Vagina (tissue), 2 donors: ENCODE measurements around the gene DAGLA. TPM values are rescaled to one million over a fixed set of nuclear protein-coding genes. Genes with fewer than 3 reads are reported as not detected.

Experiments
- DNase-seq, 2 donors: peaks; one replicate each; pipeline ENCODE4 v3.0.0-alpha.2; 2017; ENCODE audit errors: extremely low spot score in 2 of 2
- H3K27ac ChIP-seq: fragments of 200-600 bp; sonication (generic); one replicate; pipeline ENCODE4 v1.5.1; 2019
- H3K27me3 ChIP-seq: fragments of 200-600 bp; sonication (generic); one replicate; pipeline ENCODE4 v1.5.1; 2019
- H3K36me3 ChIP-seq, 2 donors: fragments of 200-600 bp; sonication (generic); one replicate each; pipeline ENCODE4 v1.5.1; 2017 to 2019
- H3K4me1 ChIP-seq: fragments of 200-600 bp; sonication (generic); one replicate; pipeline ENCODE4 v1.5.1; 2019
- H3K4me3 ChIP-seq, 2 donors: fragments of 200-600 bp; sonication (generic); 1 replicate in 1 of 2; 2 replicates in 1 of 2; pipeline ENCODE4 v1.5.1; 2016 to 2019
- H3K9me3 ChIP-seq: fragments of 200-600 bp; sonication (generic); one replicate; pipeline ENCODE4 v1.5.1; 2019
- CTCF ChIP-seq, 3 experiments: fragments of 450-650 bp in 2 of 3; fragments of 200-600 bp in 1 of 3; sonication (generic) in 1 of 3; IDR thresholded peaks; one replicate each; pipeline ENCODE4 v1.5.1; 2017 to 2019; ENCODE audit warnings: antibody characterized with exemption in 3 of 3, mild to moderate bottlenecking in 2 of 3, moderate library complexity in 2 of 3
- POLR2A ChIP-seq, 2 donors: fragments of 450-650 bp; IDR thresholded peaks; one replicate each; pipeline ENCODE4 v1.6.1; 2017; ENCODE audit warnings: antibody characterized with exemption in 2 of 2, mild to moderate bottlenecking in 2 of 2, moderate library complexity in 2 of 2
- POLR2AphosphoS5 ChIP-seq, 2 donors: sonication (generic); formaldehyde crosslinking; IDR thresholded peaks; one replicate each; pipeline ENCODE4 v1.9.0; 2017; ENCODE audit warnings: antibody characterized with exemption in 2 of 2, mild to moderate bottlenecking in 2 of 2, low read depth in 1 of 2; ENCODE audit not compliant: insufficient read depth in 1 of 2
- intact Hi-C: fragments of 100-400 bp; cut with DNase I; formaldehyde crosslinking; loops from one replicate; pipeline ENCODE4 v1.15.1; 2023
- total RNA-seq: library from RNA; depleted of rRNA; stranded (reverse); fragments of >200 nt; gene quantifications from one replicate; pipeline ENCODE4 v1.2.3, GENCODE V29; 2016

DAGLA gene
- total RNA-seq, 1 donor from 2014 or later: 1.5 TPM

GRCh38 chr11:61737636-61738386 lies 57.6 kb downstream of the DAGLA start:
- no peak for DNase-seq
- Histone ChIP-seq H3K27me3 (no peaks in the 10 kb centered on the region), H3K4me1 (peaks cover 5% of the 10 kb centered on the region), H3K36me3 (no peaks in the 10 kb centered on the region), H3K9me3 (no peaks in the 10 kb centered on the region), H3K4me3 (no peak overlapping the region), H3K27ac (no peak overlapping the region)
- intact Hi-C loops: no loop called here
- TF ChIP-seq POLR2A (IDR thresholded peaks at IDR 0.05) (no peak), POLR2AphosphoS5 (IDR thresholded peaks at IDR 0.05; ENCODE audit: insufficient read depth in 1 of 2, low read depth in 1 of 2) (no peak), CTCF (IDR thresholded peaks at IDR 0.05) (no peak)

DNA sequence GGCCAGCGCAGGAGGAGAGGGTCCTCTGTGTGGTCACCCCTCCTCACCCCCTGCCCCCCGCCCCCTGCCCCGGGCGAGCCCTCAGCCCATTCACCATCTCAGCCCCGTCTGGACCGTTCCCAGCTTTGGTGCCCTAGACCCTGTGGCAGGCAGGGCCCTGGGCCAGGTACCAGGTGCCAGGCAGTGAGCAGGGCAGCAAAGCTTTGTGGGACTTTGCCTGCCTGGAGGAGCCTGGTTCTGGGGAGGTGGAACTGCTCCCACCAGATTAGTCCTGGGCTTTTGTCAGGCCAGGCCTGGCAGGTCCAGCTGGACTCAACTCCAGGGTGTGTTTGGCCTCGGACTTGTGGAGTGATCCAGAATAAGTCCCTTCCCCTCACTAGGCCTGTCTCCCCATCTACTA lies 58.6 kb downstream of the DAGLA start:
- TF ChIP-seq CTCF (IDR thresholded peaks at IDR 0.05) (no peak), POLR2A (IDR thresholded peaks at IDR 0.05) (no peak), POLR2AphosphoS5 (IDR thresholded peaks at IDR 0.05; ENCODE audit: insufficient read depth in 1 of 2, low read depth in 1 of 2) (no peak)
- intact Hi-C loops: no loop called here

GRCh38 chr11:61739413-61739812 lies 59.2 kb downstream of the DAGLA start:
- Histone ChIP-seq H3K27ac (no peak overlapping the region), H3K4me1 (no peaks in the 10 kb centered on the region), H3K9me3 (no peaks in the 10 kb centered on the region), H3K27me3 (no peaks in the 10 kb centered on the region), H3K36me3 (no peaks in the 10 kb centered on the region), H3K4me3 (no peak overlapping the region)
- DNase-seq: no peak
- TF ChIP-seq CTCF (IDR thresholded peaks at IDR 0.05): no peak
- intact Hi-C loops: no loop called here

More for the DNA sequence above, 58.6 kb downstream of the DAGLA start:
- Histone ChIP-seq H3K36me3 (no peaks in the 10 kb centered on the region), H3K27me3 (no peaks in the 10 kb centered on the region), H3K4me3 (no peak overlapping the region), H3K9me3 (no peaks in the 10 kb centered on the region), H3K4me1 (no peaks in the 10 kb centered on the region), H3K27ac (no peak overlapping the region)
- no peak for DNase-seq

DNA sequence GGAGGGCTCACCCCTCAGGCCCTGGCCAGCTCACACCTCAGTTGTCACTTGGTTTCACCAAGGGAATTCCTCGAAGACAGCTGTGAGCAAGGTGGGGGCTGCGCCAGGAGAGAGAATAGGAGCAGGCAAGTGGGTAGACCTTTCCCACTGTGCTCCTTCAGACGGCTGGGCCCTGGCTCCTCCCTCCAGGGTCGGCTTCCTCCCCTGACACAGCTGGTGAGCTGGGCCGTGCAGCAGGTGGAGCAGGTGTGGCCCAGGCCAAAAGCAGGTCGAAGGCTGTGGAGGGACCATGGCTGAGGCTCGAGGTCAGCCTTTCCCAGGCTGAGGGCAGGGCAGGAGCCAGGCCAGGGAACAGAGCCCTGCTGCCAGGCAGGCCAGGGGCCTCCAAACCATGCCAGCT lies 59.8 kb downstream of the DAGLA start:
- no peaks in the 10 kb centered on the region for H3K27me3 ChIP-seq
- no peaks in the 10 kb centered on the region for H3K4me1 ChIP-seq
- TF ChIP-seq POLR2AphosphoS5 (IDR thresholded peaks at IDR 0.05; ENCODE audit: insufficient read depth in 1 of 2, low read depth in 1 of 2) (no peak), POLR2A (IDR thresholded peaks at IDR 0.05) (no peak), CTCF (IDR thresholded peaks at IDR 0.05) (no peak)
- no peaks in the 10 kb centered on the region for H3K36me3 ChIP-seq
- intact Hi-C loops: no loop called here
- no peak overlapping the region for H3K4me3 ChIP-seq
- no peaks in the 10 kb centered on the region for H3K9me3 ChIP-seq
- no peak overlapping the region for H3K27ac ChIP-seq
- no peak for DNase-seq

DNA sequence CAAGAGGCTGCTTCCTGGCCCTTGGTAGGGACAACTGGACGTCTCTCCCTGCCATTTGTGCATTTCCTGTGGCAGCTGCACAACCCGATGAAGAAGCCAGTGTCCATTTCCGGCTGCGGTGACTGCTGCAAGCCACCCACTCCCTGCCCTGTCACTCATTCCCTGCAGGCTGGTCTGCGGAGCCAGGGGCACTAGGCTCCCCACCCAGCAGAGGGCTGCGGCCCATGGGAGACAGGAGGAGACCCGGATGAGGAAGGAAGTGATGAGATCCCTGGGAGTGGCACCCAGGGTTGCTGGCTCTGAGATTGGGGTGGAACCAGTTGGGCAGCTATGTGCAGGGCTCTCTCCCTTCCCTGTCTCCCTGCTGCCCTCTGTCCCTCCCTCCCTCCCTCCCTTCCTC lies 62.2 kb downstream of the DAGLA start:
- Histone ChIP-seq H3K9me3 (no peaks in the 10 kb centered on the region), H3K27ac (no peak overlapping the region), H3K36me3 (no peaks in the 10 kb centered on the region), H3K27me3 (no peaks in the 10 kb centered on the region), H3K4me1 (no peaks in the 10 kb centered on the region), H3K4me3 (no peak overlapping the region)
- DNase-seq: no peak
- TF ChIP-seq POLR2A (IDR thresholded peaks at IDR 0.05): no peak
- no peak for TF ChIP-seq CTCF (IDR thresholded peaks at IDR 0.05)
- no peak for TF ChIP-seq POLR2AphosphoS5 (IDR thresholded peaks at IDR 0.05; ENCODE audit: insufficient read depth in 1 of 2, low read depth in 1 of 2)
- intact Hi-C loops: no loop called here
